Measurements from ENCODE around the gene ANO1.

- no peak for TF ChIP-seq CTCF (IDR thresholded peaks at IDR 0.05)
- TF ChIP-seq POLR2A (IDR thresholded peaks at IDR 0.05): no peak
Observed at GRCh38 chr11:70138403-70138802, 60.3 kb downstream of the ANO1 start.
